GM19238 (cell line): Measurements from ENCODE around the gene CSTB.

Experiments
- DNase-seq: peaks from one replicate; pipeline ENCODE4 v3.0.0; 2011; ENCODE audit warnings: low spot score; ENCODE audit not compliant: insufficient read length

CSTB gene

DNA sequence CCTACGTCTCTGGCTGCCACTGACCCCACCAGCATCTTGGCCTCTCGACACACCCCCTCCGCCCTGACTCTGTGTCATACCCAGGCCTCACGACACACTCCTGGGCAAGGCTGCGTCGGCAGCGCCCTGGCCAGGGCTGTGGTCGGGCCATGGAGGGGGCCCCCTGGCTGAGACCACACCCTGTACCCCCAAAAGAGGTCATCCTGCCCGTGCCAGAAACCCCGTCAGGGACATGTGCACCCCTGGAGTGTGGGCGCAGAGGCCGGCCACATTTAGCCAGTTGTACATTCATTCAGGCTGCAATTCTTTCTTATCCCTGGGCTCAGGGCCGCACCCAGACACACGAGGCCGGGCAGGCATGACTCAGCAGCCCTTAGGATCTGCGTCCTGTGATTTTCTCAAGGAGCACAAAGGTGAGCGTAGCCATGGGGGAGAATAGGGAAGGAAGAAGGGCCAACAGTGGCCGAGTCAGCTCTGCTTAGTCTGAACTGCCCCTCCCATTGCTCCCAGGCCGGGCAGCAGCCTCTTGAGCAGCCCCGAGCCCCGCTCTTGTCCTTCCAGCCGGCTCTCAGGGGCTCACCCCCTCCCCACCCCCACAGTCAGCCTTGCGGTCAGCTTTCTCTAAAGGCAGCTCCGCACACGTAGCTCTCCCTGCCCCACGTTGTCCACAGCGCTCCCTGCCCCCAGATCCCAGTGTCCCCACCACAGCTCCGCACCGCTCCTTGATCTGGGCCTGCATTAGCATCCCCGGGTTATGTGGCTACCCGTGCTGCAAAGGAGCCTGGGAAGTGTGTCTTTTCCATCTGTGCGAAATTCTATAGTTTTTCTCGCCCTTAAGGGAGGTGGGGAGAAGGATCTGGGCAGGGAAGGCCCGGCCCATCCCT, 7.9 kb downstream of the CSTB start:
- DNase-seq: no peak

DNA sequence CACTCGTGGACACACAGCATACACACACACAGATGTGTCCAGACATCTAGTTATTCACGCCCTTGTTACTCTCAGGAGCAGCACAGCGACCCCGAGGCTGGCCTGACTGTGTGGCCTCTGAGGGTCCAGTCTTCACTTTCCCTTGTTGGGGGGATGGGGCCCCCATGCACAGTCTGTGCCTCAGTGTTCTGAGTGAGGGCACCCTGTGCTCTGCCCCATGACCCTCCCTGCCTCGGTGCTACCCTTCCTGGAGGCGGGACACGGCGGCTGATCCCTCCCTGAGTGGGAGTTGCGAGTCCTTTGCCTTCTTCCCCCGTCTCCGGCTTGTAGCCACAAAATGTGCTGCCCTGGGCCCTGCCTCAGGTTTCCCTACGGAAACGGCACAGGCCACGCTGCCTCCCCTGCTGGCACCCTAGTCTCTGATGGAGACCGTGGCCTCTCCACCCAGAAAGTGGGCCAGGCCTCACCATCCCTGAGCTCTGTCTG, 8.6 kb downstream of the CSTB start:
- DNase-seq: no peak

DNA sequence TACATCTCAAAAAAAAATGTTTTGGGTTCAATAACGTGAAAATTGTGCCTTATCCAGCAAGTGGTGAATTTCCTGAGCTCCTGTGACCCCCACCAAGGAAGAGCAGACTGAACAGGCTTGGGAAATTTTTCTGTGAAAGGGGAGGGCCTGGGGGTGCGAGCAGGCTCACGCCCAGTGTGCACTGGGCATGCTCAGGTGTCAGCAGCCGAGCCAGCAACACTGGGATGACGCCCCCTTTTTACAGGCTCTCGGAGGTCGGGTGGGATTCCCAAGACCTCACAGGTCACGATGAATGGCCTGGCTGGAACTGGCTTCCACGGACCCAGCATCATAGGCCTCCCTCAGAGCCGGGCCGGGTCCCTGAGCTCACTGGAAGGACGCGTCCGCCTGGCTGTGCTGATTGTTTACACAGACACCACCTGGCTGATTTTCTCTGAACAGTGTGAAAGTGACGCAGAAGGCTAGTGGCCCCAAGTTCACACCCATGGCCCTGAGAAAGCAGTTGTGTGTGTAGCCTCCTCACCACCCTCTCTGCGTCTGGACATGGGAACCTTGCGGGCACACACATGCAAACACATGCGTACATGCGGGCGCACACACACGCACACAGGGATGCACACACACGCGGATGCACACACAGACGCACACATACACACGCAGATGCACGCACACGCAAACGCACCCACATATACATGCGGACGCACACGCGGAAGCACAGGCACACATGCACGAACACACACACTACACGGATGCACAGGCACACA, 9.2 kb downstream of the CSTB start:
- DNase-seq: no peak

DNA sequence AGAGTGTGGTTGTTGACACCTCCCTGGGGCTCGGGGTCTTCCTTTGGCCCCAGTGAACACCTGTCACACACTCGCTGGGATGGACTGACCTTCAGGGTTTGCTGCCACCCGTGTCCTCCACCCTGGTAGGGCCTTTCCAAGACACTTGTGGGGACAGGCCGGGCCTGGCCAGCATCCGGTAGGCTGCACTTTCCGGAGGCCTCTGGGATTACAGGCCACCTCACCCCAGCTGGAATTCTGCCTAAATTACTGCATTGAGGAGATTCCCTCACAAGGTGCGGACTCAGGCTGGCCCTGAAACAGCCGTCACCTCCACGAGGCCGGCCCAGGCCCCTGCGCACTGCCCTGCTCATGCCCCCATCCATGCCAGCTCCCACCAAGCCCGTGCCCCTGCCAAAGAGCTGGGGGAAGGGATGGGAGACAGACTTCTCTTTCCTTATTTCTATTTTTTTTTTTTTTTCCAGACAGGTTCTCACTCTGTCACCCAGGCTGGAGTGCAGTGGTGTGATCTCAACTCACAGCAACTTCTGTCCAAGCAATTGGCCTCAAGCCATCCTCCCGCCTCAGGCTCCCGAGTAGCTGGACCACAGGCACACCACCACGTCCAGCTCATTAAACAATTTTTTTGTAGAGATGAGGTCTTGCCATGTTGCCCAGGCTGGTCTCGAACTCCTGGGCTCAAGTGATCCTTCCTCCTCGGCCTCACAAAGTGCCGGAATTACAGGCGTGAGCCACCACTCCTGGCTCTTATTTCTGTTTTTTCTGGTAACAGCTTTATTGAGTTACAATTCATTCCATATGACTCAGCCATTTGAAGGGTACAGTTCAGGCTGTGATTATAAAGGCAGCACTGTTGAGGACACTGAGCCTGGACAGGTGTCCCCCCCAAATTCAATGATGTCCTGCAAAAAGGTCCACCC, 11.3 kb downstream of the CSTB start:
- no peak for DNase-seq

DNA sequence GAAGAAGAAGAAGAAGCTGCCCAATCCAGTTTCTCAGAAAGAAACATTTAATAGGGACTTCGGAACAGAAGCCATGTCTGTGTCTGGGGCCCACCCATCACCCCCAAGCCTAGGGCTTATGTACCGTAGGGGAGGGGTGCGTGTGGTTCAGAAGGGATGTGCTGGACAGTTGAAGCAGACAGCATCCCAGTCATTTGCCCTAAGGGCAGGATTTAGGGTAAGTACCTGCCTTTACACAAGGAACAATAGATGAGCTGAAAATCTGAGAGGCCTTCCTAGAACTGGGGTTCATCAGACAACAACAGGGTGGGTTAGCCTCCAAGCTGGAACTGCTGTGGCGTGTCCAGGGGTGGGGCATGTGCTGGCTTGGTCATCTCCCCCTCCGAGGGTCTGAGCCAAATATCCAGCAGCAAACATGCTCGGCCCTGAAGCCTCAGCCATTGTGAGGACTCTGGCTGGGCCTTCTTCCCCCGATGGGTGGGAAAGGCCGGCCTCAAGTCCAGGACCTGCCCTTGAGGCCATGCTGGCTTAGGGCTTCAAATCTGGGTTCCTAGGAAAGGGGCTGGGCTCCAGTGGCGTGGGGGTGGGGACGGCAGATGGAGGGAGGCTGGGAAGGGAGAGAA, 12.1 kb downstream of the CSTB start:
- DNase-seq: no peak

DNA sequence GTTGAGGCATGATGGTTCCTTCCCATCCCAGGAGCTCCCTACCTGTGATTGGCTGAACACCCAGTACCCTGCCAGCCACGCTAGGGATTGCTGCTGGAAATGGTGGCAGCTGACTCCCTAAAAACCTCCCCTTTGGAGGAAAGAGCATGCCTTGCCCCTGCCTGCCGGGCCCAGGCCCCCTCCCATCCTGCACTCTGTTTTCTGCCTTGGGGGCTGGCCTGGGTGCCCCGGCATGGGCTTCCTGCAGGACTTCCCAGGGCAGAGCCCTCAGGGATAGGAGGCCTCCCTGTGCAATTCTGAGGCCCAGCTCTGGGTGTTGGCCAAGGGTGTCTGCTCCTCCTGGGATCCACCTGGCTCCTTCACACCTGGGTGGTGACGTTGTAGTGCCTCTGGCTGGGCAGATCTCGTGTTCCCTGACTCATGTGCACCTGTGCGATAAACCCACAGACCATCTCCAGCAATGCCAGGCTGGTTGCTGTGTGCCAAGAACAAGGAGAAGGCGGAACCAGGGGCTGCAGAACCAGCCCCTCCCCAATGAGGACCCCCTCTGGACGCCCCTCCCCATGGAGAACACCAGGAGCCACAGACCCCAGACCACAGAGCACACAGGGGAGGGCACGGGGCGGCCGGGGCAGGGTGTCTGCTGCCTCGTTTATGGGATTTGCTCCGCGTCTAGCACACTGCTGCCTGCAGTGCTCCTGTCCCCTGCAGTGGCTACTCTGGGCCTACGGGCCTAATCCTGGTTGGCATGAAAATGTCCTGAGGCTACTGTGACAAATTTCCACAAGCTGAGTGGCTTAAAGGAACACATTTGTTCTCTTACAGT, 13.6 kb downstream of the CSTB start:
- no peak for DNase-seq

DNA sequence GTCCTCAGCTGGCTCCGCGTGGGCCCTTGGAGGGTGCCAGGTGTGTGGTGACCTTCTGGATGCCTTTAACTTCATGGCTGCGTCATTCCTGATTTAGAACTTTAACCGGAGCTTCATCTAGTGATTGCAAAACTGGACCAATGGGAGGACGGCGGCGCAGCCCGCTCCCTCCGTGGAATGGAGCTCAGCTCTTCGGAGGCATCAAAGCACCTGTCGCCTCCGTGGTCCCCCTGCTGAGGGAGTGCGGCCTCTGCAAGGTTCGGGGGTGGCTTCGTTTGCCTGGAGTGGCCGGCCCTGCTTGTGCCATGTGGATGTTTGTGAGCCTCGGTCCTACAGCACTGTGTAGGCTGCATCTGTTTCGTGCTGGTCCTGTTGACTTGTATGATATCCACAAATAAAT, 14.2 kb downstream of the CSTB start:
- no peak for DNase-seq

DNA sequence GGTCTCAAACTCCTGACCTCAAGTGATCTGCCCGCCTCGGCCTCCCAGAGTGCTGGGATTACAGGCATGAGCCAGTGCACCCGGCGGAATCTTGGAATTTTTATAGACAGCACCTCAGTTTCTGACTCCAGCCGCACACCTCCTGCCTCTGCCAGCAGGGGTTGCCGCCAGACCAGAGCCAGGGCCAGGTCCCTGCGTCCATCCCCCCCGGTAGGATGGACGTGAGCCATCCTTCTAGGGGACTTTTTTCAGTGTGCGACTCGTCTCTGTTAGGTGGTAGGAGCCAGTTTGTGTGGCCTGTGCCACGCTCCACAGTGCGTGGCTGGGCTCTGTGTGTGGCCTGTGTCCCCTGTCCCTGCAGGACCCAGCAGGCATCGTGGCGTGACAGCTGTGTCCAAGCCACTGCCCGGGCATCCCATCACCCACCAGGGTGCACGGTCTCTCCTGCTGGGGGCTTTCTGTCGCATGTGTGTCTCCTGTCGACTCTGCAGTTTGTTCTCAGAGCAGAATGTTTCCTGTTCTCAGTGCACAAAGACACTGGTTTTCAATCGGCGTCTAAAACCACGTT, 15.6 kb downstream of the CSTB start:
- no peak for DNase-seq

DNA sequence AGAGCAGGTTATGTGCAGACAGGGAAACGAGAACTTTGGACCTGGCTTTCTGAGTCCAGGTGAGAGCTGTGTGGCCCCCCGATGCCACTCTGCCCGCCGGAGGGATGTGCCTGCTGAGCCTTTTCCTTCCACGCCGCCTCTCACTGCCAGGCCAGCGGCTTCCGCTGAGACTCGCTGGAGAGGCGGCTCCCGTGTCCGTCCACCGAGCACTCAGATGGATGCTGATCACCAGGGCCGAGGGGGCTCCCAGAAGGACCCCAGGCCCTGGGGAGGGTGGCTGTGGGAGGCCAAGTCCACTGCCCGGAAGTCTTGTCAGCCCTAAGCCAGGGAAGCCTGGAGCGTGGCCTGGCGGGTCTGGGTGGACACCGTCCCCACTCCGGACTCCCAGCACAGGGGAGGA, 16.5 kb downstream of the CSTB start:
- no peak for DNase-seq

DNA sequence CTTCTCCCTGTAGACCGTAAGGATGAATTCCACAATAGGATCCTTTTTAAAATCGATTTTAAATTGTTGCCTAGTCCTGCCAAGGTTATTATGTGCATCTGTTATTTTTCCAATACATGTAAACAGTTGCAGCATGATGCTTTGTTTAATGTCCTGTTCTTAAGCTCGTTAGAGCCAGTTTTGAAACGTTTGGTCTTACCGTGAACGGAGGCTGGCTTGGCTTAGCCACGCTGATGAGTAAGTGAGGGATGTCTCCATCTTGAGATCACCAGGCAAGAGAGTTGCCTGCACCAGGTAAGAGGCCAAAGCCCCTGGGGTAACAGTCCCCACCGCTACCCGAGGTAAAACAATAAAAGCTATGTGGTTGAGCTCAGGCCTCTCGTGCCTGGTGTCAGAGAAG, 17.3 kb downstream of the CSTB start:
- DNase-seq: no peak

DNA sequence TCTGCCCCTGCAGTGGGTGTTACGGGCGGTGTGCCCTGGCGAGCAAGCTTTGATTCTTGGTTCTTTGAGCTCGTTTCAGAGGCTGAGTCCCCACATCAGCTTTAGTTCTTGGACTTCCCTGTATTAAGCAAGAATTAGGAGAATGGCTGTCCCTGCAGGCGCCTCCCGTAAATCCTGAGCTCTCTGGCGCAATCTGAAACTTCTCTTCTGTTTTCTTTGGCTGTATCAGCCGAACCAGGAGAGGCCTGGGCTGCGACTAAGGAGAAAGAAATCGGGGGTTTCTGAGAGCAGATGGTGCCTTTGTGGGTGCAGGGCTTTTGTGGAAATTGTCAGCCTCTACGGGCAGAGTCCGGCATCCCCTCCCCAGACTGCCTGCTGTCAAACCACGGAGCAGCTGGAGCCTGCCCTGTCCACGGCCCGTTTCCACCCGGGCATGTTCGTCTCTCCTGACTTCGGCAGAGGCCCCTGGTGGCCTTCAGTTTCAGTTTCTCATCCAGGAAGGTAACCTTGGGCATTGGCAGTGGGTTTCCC, 17.9 kb downstream of the CSTB start:
- DNase-seq: no peak

DNA sequence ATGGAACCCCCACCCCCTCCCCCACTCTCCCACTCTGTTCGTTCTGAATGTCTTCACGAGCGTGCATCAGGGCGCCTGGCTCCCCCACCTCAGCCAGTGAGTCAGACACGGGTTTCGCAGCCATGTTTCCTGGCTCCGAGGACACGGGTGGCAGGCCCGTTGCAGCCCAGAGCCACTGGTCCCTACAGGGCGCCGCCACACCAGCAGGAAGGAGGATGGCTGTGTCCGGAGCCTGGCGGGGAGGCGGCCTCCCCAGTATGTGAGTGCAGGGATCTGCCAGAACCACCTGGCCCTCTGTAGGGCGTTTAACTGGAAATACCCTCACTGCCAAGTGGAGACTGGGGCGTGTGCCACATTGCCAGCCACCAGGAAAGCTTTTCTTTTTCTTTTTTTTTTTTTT, 18.5 kb downstream of the CSTB start:
- DNase-seq: no peak

DNA sequence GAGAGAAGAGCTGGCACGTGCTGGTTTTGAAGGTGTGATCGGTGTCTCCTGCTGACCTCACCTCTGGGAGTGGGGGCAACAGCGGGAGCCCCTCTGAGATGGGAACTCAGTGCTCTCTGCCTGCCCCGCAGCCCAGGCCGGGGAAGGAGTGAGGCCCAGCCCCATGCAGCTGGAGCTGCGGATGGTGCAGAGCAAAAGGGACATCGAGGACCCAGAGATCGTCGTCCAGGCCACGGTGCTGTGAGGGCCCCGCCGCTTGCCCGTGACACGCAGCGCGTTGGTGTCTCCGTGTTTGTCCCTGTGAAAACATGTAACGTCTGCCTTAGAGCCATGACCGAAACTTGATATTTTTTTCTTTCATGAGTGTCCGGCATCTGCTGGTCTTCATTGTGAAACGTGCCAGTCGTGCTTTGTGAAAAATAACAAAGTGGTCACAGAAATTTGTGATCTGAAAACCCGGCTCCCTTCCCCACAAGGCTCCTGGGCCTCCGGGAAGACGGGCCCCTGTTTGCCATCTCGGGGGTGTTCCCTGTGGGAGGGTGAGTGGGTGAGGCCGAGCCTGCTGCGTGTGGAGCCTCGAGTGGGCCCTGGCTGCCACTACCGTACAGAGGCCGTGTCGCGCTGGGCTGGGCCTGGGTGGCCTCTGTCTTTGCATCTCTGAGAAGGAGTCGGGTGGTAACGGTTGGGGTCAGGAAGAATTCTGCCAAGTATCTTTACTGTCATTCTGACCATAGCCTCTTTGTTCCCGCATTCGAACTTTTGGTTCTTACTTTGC, 20.1 kb downstream of the CSTB start:
- no peak for DNase-seq

DNA sequence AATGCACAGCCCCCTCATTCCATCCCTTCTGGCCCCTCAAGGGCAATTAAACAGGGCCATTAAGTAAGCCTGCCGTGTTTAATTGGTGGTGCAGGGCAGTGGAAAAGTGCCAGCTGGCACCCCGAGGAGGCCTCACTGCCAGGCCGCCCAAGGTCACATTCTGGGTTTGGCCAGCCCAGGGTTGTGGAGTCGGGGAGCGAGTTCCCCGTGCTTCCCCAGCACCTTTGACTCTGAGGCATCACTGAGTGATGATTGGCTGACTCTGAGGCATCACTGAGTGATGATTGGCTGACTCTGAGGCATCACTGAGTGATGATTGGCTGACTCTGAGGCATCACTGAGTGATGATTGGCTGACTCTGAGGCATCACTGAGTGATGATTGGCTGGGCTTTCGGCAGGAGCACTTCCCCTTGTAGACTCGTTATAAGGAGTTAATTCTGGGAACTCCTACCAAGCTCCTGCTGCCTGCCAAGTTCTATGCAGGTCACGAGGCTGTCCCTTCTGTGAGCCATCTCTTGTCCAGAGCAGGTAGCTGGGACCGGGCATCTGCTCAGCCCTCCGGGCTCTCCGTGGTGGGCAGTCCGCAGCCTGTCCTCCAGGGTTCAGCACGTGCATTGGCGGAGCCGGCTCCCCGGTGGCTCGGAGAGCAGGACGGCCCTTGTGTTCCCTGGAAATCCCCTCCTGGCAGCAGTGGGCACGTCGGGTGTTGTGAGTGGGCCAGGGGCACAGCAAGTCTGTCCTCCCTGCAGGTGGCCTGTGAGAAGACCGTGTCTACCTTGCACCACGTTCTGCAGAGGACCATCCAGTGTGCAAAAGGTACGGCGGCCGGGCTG, 20.9 kb downstream of the CSTB start:
- no peak for DNase-seq

DNA sequence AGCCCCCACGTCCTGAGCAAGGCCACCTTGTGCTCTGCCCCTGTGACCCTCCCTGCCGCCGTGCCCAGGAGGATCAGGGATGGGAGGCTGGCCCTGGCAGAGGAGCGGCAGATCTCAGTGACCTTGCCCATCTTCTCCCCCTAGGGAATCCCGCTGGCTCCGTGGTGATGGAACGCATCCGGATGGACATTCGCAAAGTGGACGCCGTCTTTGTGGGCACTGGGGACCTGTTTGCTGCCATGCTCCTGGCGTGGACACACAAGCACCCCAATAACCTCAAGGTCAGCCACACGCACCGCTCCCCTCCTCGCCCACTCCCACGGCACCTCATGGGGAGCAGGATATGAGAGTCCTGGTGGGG, 22.7 kb downstream of the CSTB start:
- DNase-seq: no peak

DNA sequence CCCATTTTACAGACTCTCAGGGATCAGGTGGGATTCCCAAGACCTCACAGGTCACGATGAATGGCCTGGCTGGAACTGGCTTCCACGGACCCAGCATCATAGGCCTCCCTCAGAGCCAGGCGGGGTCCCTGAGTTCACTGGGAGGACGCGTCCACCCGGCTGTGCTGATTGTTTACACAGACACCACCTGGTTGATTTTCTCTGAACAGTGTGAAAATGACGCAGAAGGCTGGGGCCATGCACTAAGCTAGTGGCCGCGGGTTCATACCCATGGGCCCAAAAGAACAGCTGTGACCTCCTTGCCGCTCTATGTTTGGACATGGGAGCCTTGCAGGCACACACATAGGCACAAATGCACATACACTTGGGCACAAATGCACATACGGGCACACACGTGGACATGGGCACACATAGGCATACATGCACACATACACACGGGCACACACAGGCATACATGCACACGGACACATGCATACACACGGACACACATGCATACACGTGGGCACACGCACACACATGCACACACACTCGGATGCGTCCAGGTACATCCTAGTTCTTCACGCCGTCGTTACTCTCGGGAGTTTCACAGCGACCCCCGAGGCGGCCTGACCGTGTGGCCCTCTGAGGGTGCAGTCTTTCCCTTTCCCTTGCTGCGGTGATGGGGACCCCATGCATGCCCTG, 23.2 kb downstream of the CSTB start:
- no peak for DNase-seq

DNA sequence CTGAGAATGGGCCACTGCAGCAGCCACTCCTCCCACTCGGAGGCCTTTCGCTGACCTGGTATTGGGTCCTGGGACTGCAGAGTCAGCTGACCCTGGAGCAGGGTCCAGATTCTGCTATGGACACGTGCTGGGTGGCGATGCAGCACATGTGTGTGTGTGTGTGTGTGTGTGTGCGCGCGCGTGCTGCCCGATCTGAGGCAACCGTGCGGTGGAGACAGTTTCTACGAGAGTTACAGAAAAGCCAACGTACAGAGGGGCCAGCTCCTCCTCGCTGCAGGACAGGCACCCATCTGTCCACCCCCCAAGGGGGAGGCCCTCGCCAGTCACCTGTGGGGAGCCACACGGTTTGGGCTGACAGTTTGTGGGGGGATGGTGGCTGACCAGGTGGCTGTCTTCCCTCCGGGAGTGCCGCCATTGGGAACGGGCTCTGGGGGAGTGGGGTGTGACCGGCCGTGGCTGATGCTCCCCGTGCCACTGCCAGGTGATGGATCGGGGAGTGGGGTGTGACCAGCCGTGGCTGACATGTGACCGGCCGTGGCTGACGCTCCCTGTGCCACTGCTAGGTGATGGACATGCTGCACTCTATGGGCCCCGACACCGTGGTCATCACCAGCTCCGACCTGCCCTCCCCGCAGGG, 24.0 kb downstream of the CSTB start:
- no peak for DNase-seq
